Mesothelial cell of epicardium (in vitro differentiated cells): ENCODE measurements around the gene DIP2C. TPM values are rescaled to one million over a fixed set of nuclear protein-coding genes. Genes with fewer than 3 reads are reported as not detected.
A peak's percentile ranks its signal among the peaks of the same experiment; 100 is the strongest.

Experiments
- DNase-seq, 2 experiments: peaks; one replicate each; pipeline ENCODE4 v3.0.0; 2021; ENCODE audit warnings: low spot score in 2 of 2; ENCODE audit not compliant: unreplicated experiment in 2 of 2
- H3K27ac Mint-ChIP-seq: 2 replicates; pipeline ENCODE4 v1.8.0; 2021; ENCODE audit warnings: mixed read lengths
- H3K27me3 Mint-ChIP-seq: 2 replicates; pipeline ENCODE4 v1.8.0; 2021; ENCODE audit warnings: low read depth, mixed read lengths
- H3K36me3 Mint-ChIP-seq: 2 replicates; pipeline ENCODE4 v1.8.0; 2021; ENCODE audit warnings: mixed read lengths
- H3K4me1 Mint-ChIP-seq: 2 replicates; pipeline ENCODE4 v1.8.0; 2021; ENCODE audit warnings: mixed read lengths
- H3K4me3 Mint-ChIP-seq: 2 replicates; pipeline ENCODE4 v1.8.0; 2021; ENCODE audit warnings: mild to moderate bottlenecking, moderate library complexity, mixed read lengths
- H3K9me3 Mint-ChIP-seq: 2 replicates; pipeline ENCODE4 v1.8.0; 2021; ENCODE audit warnings: mixed read lengths
- total RNA-seq: library from RNA; stranded (reverse); gene quantifications from 3 replicates; pipeline ENCODE4 v1.2.1, GENCODE V29; 2021
- TF ChIP-seq, protein P1 (sequence below): fragments of 200-600 bp; sonication (generic); IDR thresholded peaks from one replicate; pipeline ENCODE4 v1.5.0; 2021; ENCODE audit warnings: antibody characterized with exemption; ENCODE audit not compliant: unreplicated experiment

Gene DIP2C
- total RNA-seq, 1 donor from 2014 or later: 30.3 TPM

DNA sequence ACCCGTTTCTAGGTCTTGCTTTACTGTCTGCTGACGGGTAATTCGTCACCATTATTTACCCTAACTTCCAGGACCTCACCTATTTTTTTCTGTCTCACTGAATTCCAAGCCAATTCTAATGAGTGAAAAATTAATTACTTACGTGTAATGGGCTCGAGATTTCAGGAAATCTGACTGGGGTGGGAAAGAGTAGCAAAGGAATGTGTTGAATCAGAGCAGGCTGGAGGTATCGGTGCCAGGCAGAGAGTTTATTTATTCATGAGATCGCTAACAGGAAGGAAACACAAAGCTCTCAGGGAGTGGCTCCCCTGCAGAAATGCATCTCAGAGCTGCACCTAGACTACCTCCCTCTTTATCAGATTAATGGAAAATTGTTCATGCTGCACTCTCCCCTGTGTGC lies 4.0 kb upstream of the DIP2C start:
- Mint-ChIP-seq H3K4me3 (no peak overlapping the region), H3K27me3 (peaks cover 14% of the 10 kb centered on the region), H3K9me3 (no peaks in the 10 kb centered on the region), H3K36me3 (no peaks in the 10 kb centered on the region), H3K27ac (peak overlapping the region; percentile 20), H3K4me1 (peaks cover 20% of the 10 kb centered on the region)
- DNase-seq: no peak
- TF ChIP-seq, protein P1, sequence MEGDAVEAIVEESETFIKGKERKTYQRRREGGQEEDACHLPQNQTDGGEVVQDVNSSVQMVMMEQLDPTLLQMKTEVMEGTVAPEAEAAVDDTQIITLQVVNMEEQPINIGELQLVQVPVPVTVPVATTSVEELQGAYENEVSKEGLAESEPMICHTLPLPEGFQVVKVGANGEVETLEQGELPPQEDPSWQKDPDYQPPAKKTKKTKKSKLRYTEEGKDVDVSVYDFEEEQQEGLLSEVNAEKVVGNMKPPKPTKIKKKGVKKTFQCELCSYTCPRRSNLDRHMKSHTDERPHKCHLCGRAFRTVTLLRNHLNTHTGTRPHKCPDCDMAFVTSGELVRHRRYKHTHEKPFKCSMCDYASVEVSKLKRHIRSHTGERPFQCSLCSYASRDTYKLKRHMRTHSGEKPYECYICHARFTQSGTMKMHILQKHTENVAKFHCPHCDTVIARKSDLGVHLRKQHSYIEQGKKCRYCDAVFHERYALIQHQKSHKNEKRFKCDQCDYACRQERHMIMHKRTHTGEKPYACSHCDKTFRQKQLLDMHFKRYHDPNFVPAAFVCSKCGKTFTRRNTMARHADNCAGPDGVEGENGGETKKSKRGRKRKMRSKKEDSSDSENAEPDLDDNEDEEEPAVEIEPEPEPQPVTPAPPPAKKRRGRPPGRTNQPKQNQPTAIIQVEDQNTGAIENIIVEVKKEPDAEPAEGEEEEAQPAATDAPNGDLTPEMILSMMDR: no peak

DNA sequence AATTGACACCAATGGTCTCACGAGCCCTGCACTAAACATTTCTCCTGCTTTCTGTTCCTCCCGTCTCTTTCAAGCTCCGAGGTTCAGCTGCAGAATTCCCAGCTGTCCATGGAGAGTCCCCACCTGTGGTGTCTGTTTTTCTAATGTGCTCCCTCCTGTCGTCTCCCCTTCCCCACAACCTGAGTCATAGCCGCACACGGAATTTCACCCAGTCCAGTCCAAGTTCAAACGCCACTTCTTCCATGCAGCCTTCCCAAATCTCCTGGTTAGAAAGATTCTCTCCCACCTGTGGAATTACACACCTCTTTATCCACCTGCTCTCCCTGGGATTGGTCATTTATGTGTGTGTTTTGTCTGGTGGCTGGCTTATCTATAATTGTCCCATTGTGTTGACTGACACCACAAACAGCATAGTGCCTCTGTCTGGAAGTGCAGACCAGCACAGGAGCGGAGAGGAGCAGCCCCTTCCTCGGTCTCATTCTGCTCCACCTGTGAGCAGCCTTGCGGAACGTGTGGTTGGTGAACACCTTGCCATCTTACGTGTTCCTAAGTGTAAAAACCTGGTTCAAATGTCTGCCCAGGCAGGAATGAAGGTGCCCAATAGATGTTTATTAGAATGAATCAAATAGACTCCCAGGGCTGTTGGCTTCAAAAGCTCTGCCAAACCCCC lies 3.3 kb upstream of the DIP2C start:
- Mint-ChIP-seq H3K9me3 (no peaks in the 10 kb centered on the region), H3K27ac (peak overlapping the region; percentile 5), H3K4me3 (no peak overlapping the region), H3K36me3 (no peaks in the 10 kb centered on the region), H3K4me1 (peaks cover 26% of the 10 kb centered on the region), H3K27me3 (peaks cover 11% of the 10 kb centered on the region)
- TF ChIP-seq, protein P1: no peak
- no peak for DNase-seq

DNA sequence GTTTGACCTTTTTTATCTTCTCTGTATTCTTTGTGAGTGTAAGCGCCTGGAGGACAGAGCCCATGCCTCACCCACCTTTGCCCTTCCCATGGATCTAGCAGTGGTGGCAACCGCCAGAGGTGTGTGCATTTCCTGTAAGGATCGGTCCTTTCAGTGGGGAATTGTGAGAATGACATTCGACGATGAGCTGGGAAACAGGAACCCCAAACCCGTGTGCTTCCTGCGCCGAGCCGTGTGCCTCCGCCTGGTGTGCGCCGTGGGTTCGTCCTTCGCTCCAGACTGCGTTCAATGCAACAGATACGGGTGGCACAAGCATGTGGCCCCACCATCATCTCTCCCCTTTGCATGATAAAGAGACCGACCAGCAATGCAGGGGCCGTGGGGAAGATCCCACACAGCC lies 1.7 kb upstream of the DIP2C start:
- H3K4me1 Mint-ChIP-seq: peaks cover 34% of the 10 kb centered on the region
- H3K4me3 Mint-ChIP-seq: peak overlapping the region; percentile 60
- no peaks in the 10 kb centered on the region for H3K9me3 Mint-ChIP-seq
- TF ChIP-seq, protein P1: no peak
- DNase-seq: no peak
- H3K27me3 Mint-ChIP-seq: peaks cover 10% of the 10 kb centered on the region
- H3K36me3 Mint-ChIP-seq: no peaks in the 10 kb centered on the region
- H3K27ac Mint-ChIP-seq: peak overlapping the region; percentile 57

DNA sequence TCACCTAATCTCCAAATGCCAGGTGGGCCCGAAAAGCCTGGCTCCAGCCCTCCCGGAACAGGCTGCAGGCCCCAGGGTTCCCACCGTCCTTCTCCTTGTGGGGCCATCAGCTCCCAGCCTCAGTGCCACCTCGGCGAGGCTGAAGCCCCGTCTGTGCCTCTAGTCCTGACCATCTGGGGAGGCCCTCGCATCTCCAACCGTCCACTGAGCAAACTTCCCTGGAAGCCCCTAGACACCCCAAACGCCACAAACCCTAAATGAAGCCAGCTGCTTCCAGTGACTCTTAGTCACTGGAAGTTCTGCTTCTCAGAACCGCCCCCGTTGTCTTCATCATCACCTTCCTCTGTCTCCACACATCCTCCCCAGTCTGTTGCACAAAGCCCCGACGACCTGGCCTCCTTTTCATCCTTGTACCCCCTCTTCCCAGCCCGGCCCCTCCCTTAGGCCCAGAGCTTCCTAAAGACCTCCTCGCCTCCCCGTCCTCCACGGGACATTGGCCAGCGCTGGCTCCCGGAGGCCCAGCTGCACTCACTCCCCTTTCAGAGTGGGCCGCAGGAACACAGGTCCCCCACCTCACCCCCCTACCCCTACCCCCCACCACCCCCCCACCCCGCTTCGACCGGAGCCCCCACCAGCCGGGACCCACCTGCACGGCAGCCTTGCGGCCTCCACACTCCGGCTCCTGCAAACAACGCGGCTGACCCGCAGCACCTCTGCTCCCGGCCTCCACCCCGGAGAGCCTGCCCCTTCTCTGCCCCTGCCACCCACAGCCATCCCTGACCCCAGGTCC lies 1.1 kb upstream of the DIP2C start:
- Mint-ChIP-seq H3K27me3 (peaks cover 9% of the 10 kb centered on the region), H3K36me3 (no peaks in the 10 kb centered on the region), H3K4me1 (peaks cover 34% of the 10 kb centered on the region), H3K27ac (peak overlapping the region; percentile 93), H3K4me3 (peak overlapping the region; percentile 83), H3K9me3 (no peaks in the 10 kb centered on the region)
- no peak for DNase-seq
- TF ChIP-seq, protein P1: no peak

DNA sequence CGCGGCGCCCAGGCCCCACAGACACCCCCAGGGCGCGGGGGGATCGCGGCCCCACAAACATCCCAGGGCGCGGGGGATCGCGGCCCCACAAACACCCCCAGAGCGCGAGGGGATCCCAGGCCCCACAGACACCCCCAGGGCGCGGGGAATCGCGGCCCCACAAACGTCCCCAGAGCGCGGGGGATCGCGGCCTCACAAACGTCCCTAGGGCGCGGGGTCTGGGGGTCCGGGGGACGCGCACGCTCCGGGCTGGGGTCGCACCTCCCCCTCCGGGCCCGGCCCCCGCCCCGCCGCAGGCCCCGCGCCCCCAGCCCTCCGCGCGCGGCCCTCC lies 382 bp downstream of the DIP2C start:
- no peaks in the 10 kb centered on the region for H3K36me3 Mint-ChIP-seq
- H3K27me3 Mint-ChIP-seq: peaks cover 9% of the 10 kb centered on the region
- peak overlapping the region; percentile 76 for H3K4me3 Mint-ChIP-seq
- TF ChIP-seq, protein P1: no peak
- peaks cover 35% of the 10 kb centered on the region for H3K4me1 Mint-ChIP-seq
- DNase-seq: no peak
- H3K9me3 Mint-ChIP-seq: no peaks in the 10 kb centered on the region
- no peak overlapping the region for H3K27ac Mint-ChIP-seq
